ENCODE measurements around the gene ZSCAN4. TPM values are rescaled to one million over a fixed set of nuclear protein-coding genes. Genes with fewer than 3 reads are reported as not detected.

ZSCAN4 gene
- total RNA-seq, 4 donors from 2014 or later = not detected

DNA sequence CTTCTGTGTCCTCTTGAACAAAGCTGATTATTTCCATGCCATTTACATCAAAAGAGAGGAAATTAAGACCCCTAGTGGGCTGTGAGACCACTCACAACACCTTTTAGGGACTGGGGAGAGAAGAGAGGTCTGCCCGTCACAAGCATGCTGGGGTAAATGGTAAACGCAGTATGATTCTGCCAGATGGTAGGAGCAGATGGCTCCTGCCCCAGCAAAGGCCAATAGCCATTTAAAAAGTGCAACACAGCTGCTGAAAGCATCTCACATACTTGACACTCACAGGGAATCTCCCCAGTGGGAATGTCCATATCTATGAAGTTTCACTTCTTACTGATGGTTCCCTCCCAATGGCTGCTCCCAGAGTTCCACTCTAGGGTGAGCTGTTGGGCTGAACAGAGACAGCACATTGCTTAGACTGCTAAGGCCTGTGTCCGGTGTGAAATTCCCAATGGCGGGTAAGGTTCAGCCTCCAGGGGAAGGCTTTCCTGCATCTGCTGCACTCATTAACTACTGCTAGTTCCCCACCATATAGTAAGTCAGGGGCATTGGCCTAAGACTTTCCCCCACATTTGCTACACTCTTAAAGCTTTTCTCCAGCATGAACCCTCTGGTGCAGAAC lies 51.3 kb downstream of the ZSCAN4 start:
- H3K36me3 ChIP-seq = peaks cover 0 to 41% (median 17%) of the 10 kb centered on the region in 4 donors
- in situ Hi-C loops (cut with MboI; ENCODE audit: low pct_ligation_motif_present in 1 of 4, low pct_unique_long_range_greater_than_20kb in 1 of 4, low sequenced_read_pairs in 3 of 4) = no loop called here
- intact Hi-C loops (cut with DNase I; ENCODE audit: low total_unique reads) = no loop called here

DNA sequence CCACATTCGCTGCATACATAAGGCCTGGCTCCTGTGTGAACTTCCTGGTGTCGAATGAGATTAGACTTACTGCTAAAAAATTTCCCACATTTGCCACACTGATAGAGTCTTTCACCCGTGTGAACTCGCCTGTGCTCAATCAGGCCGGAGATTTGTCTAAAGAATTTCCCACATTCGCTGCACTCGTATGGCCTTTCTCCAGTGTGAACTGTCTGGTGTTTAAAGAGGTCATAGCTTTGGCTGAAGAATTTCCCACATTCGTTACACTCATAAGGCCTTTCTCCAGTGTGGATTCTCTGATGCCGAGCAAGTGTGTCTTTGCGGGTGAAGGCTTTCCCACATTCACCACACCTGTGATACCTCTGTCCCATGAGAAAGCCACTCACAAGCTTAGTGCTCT lies 52.1 kb downstream of the ZSCAN4 start:
- DNase-seq = no peak
- Histone ChIP-seq H3K27ac (no peak overlapping the region), H3K4me3 (no peak overlapping the region), H3K9me3 (peaks cover 59 to 80% of the 10 kb centered on the region in 2 donors), H3K27me3 (no peaks in the 10 kb centered on the region), H3K4me1 (no peaks in the 10 kb centered on the region), H3K36me3 (peaks cover 0 to 41% (median 17%) of the 10 kb centered on the region in 4 donors)
- intact Hi-C loops (cut with DNase I; ENCODE audit: low total_unique reads) = no loop called here
- WGBS, 2 donors (ENCODE audit: low coverage in 1 of 2) = 99 to 100% methylated on average over 2 to 10 of the region's 10 CpGs
- no peak for TF ChIP-seq POLR2A (IDR thresholded peaks at IDR 0.05)
- TF ChIP-seq, protein P1, sequence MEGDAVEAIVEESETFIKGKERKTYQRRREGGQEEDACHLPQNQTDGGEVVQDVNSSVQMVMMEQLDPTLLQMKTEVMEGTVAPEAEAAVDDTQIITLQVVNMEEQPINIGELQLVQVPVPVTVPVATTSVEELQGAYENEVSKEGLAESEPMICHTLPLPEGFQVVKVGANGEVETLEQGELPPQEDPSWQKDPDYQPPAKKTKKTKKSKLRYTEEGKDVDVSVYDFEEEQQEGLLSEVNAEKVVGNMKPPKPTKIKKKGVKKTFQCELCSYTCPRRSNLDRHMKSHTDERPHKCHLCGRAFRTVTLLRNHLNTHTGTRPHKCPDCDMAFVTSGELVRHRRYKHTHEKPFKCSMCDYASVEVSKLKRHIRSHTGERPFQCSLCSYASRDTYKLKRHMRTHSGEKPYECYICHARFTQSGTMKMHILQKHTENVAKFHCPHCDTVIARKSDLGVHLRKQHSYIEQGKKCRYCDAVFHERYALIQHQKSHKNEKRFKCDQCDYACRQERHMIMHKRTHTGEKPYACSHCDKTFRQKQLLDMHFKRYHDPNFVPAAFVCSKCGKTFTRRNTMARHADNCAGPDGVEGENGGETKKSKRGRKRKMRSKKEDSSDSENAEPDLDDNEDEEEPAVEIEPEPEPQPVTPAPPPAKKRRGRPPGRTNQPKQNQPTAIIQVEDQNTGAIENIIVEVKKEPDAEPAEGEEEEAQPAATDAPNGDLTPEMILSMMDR (IDR thresholded peaks at IDR 0.05) = no peak
- TF ChIP-seq EP300 (IDR thresholded peaks at IDR 0.05; ENCODE audit: low read depth) = no peak
- no peak for TF ChIP-seq POLR2AphosphoS5 (IDR thresholded peaks at IDR 0.05)
- in situ Hi-C loops (cut with MboI; ENCODE audit: low pct_ligation_motif_present in 1 of 4, low pct_unique_long_range_greater_than_20kb in 1 of 4, low sequenced_read_pairs in 3 of 4) = no loop called here

More for the DNA sequence above, 51.3 kb downstream of the ZSCAN4 start:
- H3K4me1 ChIP-seq = no peaks in the 10 kb centered on the region
- no peak overlapping the region for H3K27ac ChIP-seq
- DNase-seq = no peak
- WGBS, 2 donors (ENCODE audit: low coverage in 1 of 2) = 94% methylated on average over 4 of the region's 4 CpGs; no CpG with 5 or more reads in 1 of the 2 donors
- no peaks in the 10 kb centered on the region for H3K27me3 ChIP-seq
- H3K9me3 ChIP-seq = peaks cover 52 to 73% of the 10 kb centered on the region in 2 donors
- TF ChIP-seq POLR2AphosphoS5 (IDR thresholded peaks at IDR 0.05) (no peak), EP300 (IDR thresholded peaks at IDR 0.05; ENCODE audit: low read depth) (no peak), POLR2A (IDR thresholded peaks at IDR 0.05) (no peak)
- TF ChIP-seq, protein P1 (IDR thresholded peaks at IDR 0.05) = no peak
- H3K4me3 ChIP-seq = no peak overlapping the region

Other genes with a start within 250 kb of the ZSCAN4 start
- 10 to 100 TPM in 2 of 4 donors, 1 to 10 TPM in 1, under 1 TPM in 1; 0.75 to 19.1 (median 7.1) TPM for gene ZNF749, start 233.6 kb upstream of the ZSCAN4 start, total RNA-seq
- 10 to 100 TPM in 1 of 4 donors, under 1 TPM in 1, not detected in 2; 0.14 to 13.8 TPM for gene VN1R1, start 211.8 kb upstream of the ZSCAN4 start, total RNA-seq
- gene ZNF772, start 191.4 kb upstream of the ZSCAN4 start, total RNA-seq = 10 to 100 TPM in 1 of 4 donors, 1 to 10 TPM in 2, under 1 TPM in 1; 0.75 to 25.9 (median 6.0) TPM
- gene ZNF419, start 181.2 kb upstream of the ZSCAN4 start, total RNA-seq = 1 to 10 TPM; 1.6 to 6.8 (median 5.1) TPM
- 10 to 100 TPM in 1 of 4 donors, 1 to 10 TPM in 3; 4.5 to 11.0 (median 5.9) TPM for gene ZNF773, start 169.0 kb upstream of the ZSCAN4 start, total RNA-seq
- 1 to 10 TPM; 1.9 to 5.2 (median 4.8) TPM for gene ZNF549, start 141.6 kb upstream of the ZSCAN4 start, total RNA-seq
- gene ZNF550, start 109.1 kb upstream of the ZSCAN4 start, total RNA-seq = 10 to 100 TPM in 1 of 4 donors, 1 to 10 TPM in 3; 3.4 to 41.1 (median 5.5) TPM
- gene ZNF416, start 90.0 kb upstream of the ZSCAN4 start, total RNA-seq = 10 to 100 TPM in 1 of 4 donors, 1 to 10 TPM in 3; 2.2 to 17.6 (median 3.0) TPM
- gene ZIK1, start 84.8 kb upstream of the ZSCAN4 start, total RNA-seq = 1 to 10 TPM in 3 of 4 donors, under 1 TPM in 1; 0.40 to 3.3 (median 1.2) TPM
- 1 to 10 TPM in 2 of 4 donors, not detected in 2; 2.4 to 4.4 TPM for gene ZNF530, start 69.0 kb upstream of the ZSCAN4 start, total RNA-seq
- gene ZNF134, start 54.7 kb upstream of the ZSCAN4 start, total RNA-seq = 10 to 100 TPM in 3 of 4 donors, 1 to 10 TPM in 1; 1.6 to 16.8 (median 13.8) TPM
- gene ZNF211, start 35.8 kb upstream of the ZSCAN4 start, total RNA-seq = 10 to 100 TPM in 3 of 4 donors, 1 to 10 TPM in 1; 5.6 to 60.1 (median 15.3) TPM
- gene ZNF551, start 13.0 kb downstream of the ZSCAN4 start, total RNA-seq = 10 to 100 TPM in 1 of 4 donors, 1 to 10 TPM in 3; 3.0 to 10.8 (median 7.4) TPM
- gene ZNF154, start 40.3 kb downstream of the ZSCAN4 start, total RNA-seq = 1 to 10 TPM; 1.1 to 2.2 (median 1.8) TPM
- gene ZNF671, start 58.7 kb downstream of the ZSCAN4 start, total RNA-seq = 1 to 10 TPM in 3 of 4 donors, under 1 TPM in 1; 0.60 to 7.5 (median 4.7) TPM
- 100 to 1,000 TPM in 1 of 4 donors, 10 to 100 TPM in 3; 15.0 to 120 (median 16.7) TPM for gene ZNF776, start 77.9 kb downstream of the ZSCAN4 start, total RNA-seq
- 10 to 100 TPM; 20.8 to 79.2 (median 27.3) TPM for gene ZNF586, start 100.7 kb downstream of the ZSCAN4 start, total RNA-seq
- gene ZNF552, start 146.0 kb downstream of the ZSCAN4 start, total RNA-seq = 100 to 1,000 TPM in 1 of 4 donors, 10 to 100 TPM in 3; 41.2 to 145 (median 68.8) TPM
- 10 to 100 TPM; 16.1 to 34.4 (median 22.0) TPM for gene ZNF587B, start 161.4 kb downstream of the ZSCAN4 start, total RNA-seq
- gene ZNF587, start 180.9 kb downstream of the ZSCAN4 start, total RNA-seq = 10 to 100 TPM; 22.4 to 61.0 (median 44.8) TPM
- 10 to 100 TPM; 11.5 to 25.1 (median 19.7) TPM for gene ZNF814, start 220.1 kb downstream of the ZSCAN4 start, total RNA-seq
- gene ZNF417, start 247.7 kb downstream of the ZSCAN4 start, total RNA-seq = 100 to 1,000 TPM in 1 of 4 donors, 10 to 100 TPM in 2, 1 to 10 TPM in 1; 9.8 to 119 (median 11.2) TPM